ENCODE data around the gene GPR34.
"Not testable (repeated sequence)": the region's sequence is repeated elsewhere in the genome, so short reads cannot be mapped to it uniquely, and the experiment has no call there.

The GPR34 gene

DNA sequence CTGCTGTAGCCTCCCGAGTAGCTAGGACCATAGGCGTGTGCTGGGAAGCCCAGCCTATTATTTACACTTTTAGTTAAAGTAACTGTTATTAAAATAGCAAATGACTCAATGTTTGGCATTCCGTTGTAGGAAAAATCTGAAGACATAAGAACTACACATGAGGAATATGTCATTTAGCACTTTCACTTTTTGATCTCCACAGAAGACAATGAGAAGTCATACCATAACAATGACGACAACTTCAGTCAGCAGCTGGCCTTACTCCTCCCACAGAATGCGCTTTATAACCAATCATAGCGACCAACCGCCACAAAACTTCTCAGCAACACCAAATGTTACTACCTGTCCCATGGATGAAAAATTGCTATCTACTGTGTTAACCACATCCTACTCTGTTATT is 6.7 kb downstream of the GPR34 start:
- no peak for DNase-seq

DNA sequence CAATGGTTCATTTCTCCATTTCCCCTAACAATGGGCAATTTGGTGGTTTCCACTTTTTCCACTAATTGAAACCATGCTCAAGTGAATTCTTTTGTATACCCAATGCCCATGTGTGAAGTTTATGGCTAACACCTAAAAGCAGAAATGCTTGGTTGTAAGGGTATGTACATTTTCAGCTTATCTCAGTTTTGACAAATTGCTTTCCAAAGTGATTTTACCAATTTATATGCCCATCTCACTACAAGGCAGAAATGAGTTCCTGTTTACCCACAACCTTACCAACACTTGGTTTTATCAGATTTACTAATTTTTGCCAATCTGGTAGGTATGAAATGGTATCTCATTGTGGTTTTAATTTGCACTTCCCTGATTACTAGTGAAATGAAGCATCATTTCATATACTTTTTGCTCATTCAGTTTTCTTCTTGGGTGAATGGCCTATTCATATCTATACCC is 14.8 kb downstream of the GPR34 start:
- no peak for DNase-seq

DNA sequence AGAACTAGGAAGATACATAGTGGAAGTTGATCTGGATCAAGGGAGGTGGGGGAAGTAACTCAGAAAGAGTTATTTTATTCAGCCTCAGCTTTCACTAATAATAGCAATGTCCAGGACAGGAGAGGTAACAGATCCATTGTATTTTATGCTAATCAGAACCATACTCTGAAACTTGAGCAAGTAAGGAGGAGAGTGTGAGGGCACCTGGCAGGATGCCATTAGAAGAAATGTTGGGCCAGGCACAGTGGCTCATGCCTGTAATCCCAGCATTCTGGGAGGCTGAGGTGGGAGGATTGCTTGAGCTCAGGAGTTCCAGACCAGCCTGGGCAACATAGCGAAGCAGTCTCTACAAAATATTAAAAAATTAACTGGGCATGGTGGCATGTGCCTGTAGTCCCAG is 16.3 kb downstream of the GPR34 start:
- no peak for DNase-seq

DNA sequence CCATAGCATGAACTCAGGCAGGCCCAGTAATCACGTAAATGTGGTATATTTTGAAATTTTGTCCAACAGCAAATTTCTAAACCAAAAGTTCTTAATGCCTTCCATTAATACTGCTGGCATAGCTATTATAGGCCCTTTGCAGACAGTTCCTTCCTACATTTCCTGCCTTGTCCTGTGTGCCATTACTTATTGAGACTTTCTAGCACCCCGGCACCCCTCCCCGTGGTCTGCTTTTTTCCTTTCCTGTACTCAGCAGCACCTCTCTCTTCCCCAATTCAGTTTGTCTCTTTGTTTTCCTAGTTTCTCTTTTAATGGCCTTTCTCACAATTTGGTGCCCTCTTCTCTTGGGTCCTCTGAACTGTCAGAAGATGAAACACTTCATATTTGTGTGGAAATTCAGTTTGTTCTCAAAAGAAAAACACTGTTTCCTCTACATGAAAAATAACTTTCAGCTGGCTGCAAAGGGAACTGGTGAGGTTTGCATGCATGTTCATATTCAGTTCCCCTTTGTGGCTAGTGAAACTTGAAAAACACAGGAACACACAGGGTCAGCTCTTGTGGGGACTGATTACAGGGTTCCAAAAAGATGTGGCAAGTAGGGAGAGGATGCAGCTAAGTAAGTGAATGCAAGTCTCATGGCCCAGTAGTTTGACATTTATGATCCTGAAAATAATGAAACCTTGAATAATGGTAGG is 17.1 kb downstream of the GPR34 start:
- DNase-seq: peak in 1 of 2 donors; percentile 58

DNA sequence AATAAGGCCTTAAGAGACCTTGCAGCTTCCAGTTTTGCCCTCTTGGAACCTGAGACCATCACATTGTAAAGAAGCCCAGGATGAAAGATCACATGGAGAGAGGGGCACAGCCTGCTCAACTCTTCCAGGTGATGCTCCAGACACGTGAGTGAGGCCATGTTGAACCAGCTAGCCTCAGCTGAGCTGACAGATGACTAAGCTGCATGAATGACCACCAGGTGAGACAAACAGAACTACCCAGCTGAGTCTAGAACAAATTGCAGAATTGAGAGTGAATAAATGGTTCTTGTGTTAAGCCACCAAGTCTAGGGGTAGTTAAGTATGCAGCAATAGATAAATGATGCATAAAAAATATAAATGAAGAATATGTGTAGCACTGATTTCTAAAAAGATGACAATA is 18.4 kb downstream of the GPR34 start:
- no peak for DNase-seq

DNA sequence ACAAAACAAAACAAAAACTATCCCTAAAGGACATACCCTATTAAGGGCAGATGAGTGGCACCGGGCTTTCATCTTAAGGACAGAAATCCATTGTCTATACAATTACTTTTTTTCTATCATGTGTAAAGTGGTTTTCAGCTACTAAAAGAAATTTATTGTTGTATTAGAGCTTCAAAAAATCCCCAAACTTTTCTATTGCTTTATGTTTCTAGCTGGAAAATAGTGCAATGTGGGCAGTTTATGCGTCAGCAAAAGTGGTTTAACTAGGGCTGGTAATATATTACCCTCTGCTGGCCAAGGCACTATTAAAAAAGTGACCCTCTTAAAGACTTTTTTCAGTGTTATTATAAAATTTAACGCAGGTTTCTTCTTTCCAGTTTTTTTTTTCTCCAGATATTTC is 19.7 kb downstream of the GPR34 start:
- DNase-seq: no peak

DNA sequence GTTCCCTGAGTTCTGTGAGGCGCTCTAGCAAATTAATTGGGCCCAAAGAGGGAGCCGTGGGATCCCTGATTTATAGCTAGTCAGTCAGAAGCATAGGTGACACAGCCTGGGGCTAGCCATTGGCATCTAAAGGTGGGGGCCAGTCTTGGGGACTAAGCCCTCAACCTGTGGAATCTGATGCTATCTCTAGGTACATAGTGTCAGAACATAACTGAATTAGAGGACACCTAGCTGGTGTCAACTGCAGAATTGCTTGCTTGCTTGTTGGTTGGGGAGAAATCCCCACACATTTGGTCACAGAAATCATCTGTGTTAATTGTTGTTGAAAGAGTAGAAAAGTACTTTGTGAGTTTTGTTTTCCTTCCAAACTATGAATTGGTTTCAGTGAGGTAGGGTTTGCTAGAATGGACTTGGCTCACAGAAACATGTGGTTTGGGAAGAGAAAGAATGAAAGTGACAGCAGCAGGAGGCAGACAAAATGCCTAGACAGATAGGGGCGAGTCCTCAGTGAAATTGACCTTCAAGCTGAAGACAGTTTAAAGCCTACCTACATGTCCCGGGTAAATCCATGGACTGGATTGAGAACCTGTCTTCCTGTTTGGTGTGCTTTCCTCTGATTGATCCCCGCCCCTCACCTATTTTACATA is 22.4 kb downstream of the GPR34 start:
- DNase-seq: no peak

DNA sequence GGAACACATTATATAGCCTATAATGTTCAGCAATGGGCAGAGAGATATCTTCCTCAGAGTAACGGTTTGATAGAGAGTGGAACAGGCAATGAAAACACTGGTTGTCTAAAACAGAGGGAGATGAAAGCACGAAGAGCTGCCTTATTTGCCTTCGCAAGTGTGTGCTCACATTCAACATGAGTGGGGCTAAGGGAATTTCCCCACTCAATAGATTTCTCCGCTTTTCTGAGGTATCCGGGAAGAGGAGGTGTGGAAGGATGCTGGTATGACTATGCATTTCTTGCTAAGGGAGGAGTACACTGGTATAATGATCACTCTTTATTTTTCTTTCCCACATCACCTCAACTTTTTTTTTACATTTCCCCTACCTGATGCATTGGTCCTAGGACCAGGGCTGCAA is 27.4 kb downstream of the GPR34 start:
- DNase-seq: no peak

DNA sequence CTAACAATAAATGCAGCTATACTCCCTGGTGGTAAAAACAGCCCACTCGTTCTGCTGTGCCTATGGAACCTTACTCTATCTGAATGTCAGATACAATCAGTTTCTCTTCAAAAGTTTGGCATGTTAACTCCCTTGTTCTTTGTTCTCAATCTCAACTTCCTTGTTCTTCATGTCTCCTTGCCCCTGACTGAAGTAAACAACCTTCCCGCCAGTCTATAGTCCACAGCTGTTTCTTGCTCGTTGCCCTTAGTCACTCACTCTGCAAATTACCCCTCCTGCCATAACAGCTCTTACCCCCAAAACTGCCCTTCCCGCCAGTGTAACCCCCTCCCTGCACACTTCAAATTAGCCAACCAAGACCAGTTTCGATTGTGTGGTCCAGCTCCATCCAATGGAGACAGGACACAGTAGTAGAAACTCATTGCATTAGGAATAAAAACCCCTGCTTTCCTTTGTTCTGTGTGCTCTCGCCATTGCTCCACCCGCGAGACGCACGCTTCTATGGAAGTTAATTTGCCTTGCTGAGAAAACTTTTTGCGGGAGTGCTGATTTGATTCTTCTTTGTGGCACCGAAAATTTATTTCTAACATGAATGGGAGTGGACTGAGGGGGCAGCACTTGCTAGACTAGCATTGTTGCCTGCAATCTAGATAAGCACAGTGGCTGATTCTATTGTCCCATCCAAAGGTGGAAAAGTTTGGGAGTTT is 28.1 kb downstream of the GPR34 start:
- peak in 1 of 2 donors; percentile 56 for DNase-seq

DNA sequence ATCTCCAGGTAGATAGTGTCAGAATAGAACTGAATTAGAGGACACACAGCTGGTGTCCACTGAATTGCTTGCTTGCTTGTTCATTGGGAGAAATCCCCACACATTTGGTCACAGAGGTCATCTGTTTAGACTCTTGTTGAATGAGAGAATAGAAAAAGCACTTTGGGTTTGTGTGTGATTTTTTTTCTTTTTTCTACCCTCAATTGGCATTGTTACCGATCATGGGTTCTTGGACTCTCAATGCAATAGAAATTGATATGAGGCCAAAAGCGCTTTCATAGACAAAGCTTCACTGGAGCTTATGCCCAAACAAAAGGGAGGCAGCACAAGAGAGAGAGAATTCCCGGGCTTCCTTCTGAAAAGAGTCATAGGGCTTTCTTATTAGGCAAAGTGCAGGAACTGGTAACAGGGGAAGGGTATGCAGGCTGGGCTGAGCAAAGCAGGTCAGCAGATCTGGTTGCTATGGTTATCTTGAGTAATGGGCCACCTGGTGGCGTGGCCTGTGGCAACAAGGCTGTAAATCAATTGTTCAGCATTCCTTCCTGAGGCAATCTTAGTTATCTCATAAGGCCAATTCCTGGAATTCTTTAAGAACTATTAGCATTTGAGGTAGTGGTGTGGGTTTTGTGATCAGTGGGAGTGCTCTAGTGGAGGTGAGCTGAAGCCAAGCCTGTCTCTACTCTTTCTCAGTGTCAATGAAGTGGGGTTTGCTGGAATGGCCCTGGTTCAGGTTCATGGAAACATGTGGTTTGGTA is 29.9 kb downstream of the GPR34 start:
- DNase-seq: no peak

DNA sequence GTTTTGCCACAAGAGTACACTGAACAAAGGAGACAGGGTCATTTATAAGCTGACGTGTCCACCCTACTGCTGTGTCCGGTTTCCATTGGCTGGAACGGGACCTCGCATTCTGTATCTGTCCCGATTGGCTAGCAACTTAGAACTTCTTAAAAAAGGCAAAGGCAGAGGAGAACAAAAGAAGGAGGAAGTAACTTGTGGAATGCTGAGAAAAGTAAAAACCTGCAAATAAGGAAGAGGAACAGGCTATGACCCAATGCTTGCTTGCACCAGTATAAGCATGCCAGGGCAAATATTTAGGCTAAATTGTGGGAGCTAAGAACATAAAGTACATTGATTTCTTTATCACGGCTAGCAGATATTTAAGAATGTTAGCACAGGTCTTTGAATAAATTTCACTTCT is 30.8 kb downstream of the GPR34 start:
- not testable (repeated sequence) for DNase-seq

DNA sequence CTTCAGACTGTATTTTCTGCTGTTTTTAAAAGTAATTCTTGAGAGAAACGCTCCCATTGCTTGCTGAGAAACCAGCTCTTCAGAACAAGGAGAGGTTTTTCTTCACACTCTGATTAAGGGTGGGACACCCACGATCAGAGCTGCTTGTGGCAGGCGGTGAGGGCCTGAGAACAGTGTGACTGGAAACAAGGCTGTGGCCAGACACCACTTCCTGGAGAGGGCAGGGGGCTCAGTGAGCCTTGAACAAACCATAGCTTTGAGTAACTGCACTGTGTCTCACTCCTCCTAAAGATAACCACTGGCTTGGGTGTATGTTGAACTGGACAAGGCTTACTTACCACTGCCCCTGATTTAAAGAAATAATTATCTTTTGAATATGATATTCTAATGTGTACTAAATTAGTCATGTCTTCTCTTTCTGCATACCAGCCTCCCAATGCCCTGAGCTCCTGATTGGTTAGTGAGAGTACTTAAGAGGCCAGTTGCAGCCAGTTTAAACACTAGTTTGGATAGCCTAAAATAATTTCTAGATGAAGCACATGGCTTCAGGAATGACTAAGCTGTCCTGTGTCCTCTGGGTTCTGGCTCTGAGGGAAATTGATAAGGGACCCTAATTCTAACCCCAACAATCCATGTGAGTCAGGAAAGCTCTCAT is 31.5 kb downstream of the GPR34 start:
- DNase-seq: no peak

DNA sequence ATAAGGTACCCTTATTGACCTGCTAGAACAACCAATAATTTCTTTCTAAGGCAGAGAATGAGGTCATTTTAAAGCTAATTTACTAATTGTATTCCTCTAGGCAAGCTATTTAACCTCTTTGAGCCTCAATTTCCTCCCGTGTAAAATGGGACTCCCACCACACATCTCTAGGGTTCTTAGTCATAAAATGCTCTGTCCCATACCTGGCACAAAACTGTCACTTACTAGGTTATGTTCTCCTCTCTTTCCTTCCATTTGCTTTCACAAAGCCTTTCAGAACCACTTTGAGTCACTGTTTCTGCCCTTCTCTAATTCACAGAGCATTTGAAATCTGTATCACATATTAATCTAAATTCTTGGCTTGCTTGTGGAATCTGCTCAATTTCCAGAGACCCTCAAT is 32.8 kb downstream of the GPR34 start:
- no peak for DNase-seq

DNA sequence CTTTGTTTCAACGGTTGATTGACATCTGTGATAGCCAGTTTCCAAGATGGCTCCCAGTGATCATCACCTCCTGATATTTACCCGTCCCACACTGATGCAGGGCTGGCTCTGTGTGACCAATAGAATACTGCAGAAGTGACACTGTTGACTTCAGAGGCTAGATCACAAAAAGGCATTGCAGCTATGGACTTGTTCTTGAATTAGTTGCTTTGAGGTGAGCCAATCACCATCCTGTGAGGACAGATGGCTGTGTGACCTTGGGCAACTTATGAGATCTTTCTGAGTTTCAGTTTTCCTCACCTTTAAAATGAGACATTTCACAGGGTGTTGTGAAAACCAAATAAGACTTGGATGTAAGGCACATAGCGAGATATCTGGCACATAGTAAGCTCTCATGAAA is 33.4 kb downstream of the GPR34 start:
- DNase-seq: no peak

DNA sequence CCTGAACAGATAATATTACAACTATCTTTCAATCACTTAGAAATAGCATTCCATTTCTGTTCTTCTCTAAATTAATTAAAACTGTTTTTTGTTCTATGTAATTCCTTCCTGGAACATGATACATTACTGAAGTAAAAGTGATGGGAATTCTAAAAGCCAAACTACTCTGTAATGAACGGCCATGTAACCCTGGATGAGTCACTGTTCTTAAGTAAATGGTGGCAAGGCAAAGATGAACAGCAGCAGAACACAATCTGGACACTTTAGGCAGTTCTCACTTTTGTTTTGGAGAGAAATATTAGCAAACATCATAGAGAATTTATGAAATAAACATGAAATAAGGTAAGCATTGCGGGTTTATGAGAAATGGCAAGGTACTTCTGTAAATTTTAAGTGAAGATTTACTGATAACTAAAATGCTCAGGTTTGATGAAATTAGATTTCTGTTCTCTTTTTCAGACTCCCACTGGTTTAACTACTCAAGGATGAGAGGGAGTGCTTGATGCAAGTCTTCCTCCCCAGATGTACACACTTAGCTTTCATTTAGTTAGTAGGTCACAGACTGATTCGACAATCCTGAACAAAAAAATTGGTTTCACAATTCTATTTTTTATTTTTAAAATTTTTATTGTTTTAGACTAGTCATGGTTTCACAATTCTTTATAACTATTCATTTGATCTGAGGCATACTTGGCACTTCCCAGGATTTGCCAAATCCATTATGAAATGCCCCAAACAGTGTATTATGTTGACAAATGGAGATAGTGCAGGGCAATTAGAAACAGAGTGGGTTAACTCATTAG is 34.2 kb downstream of the GPR34 start:
- DNase-seq: no peak

DNA sequence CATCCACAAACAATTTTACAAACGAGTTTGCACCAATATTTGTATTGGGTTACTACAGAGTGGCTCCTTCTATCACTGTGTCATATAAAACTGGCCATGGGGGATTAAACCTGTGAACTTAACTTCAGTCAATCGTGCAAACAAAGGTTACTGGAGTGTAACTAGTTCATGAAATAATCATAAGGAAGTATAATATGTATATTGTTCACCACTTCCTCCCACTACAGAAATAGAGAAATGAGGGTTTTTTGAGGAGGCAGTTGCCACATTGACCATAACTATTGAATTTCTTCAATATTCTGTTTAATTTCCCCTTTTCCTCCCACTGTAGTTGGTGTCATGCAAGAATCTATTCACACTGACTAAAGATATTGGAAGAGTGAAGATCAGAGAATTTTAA is 35.1 kb downstream of the GPR34 start, which contains the start of gene GPR82:
TSS of gene GPR82 (plus strand) at position 356 of the 400 bp plus-strand sequence. CDS start 2,846 bp downstream, outside the sequence.
- no peak for DNase-seq

DNA sequence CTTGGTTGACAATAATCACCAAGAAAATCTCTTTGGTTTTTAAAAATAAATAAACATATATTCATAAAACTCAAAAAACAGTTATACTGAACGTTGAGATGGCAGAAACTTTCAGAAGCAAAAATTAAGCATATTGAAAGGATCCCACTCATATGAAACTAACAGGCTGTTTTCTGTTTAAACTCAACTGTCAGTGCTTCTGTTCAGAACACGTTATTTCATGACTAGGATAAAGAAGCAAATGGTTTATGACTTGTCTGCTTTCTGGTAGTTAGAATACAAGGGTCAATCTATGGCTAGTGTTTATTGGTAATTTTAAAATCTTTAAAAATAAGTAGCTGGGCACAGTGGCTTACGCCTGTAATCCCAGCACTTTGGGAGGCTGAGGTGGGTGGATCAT is 39.4 kb downstream of the GPR34 start:
- no peak for DNase-seq

DNA sequence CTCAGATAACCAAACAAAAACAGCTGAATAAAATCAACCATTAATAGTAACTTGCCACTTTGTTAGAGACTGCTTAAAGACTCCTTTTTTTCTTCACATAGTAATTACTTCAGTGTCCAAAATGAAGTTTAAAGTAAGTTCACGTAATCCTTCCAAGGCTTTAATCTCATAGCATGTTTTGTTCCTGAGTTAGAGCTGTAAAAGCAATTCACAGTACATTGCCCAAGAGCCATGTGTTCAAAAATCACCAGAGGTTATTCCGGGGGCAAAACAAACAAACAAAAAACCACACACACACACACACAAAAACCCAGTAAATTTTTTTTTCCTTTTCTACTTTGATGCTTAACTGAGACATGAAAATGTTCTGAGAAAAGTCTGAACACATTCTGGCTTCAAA is 41.3 kb downstream of the GPR34 start:
- DNase-seq: no peak

DNA sequence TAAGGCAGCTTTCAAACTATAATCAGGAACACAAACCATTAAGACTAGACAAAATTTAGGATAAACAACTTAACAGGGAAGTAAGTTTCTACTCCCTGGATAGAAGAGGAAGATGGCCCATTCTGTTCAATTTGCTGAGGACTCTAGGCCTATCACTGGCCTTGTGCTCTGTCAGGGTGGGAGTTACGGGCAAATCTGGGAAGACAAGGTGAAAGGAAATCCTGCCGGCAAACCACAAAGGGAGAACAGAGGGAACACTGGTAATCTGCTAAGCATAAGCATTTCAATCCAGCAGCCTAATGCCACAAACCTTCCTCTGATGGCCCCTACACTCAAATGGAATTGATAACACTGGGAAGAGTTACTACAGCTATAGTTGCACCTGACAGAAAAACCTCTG is 43.5 kb downstream of the GPR34 start:
- no peak for DNase-seq

DNA sequence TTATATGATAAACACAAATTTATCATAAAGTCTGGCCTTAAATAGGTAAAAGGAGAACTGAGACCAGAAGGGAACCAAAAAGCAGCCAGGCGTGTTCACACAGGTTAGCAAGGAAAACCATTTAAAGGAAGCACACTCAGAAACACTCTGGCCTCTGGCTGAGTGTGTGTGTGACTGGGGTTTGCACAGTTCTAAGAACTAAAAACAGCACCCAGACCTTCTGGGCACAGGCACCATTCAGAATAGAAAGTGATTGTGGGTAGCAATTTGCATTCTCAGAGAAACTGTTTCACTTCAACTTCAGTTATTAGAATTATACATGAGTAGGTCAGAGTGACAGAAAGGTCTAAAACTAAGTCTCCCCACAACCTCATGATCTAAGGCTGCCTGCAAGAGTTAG is 45.2 kb downstream of the GPR34 start:
- DNase-seq: peak in 1 of 2 donors; percentile 8

DNA sequence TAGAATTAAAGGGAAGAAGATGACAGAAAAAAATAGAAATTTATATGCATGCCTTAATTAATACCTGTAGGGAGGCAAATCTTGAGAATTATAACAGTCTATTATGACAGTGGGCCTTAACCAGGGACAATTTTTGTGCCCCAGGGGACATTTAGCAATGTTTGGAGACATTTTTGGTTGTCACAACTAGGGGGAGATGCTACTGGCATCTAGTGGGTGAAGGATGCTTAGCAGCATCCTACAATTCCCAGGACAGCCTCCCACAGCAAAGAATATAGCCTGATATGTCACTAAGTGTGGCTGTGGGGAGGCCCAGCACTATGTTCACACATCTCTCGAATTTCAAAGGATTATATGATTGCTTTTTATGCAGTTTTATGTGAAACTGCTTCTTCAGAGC is 45.8 kb downstream of the GPR34 start:
- no peak for DNase-seq

DNA sequence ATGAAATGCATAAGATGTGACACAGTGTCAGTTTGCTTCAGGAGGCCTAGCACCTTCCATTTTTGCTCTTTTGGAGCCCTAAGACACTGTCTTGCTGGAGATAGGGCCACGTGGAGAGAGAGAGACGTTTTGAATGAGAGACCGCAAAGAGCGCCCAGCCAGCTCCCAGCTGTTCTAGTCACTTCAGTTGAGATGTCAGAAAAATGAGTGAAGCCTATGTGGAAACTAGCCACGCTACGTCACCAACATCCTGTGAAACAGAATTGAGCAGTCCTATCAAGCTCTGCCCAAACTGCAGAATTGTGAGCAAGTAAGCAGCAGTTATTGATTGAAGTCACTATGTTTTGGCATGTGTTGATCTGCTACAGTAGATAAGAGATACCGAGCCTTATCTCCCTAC is 48.3 kb downstream of the GPR34 start:
- no peak for DNase-seq

Data from bone marrow (tissue), 2 donors.